Activated B cell treated with CpG ODN at 0.5 μM for 24 hours (primary cell): ENCODE data around the gene RAD51B. TPM values are rescaled to one million over a fixed set of nuclear protein-coding genes. Genes with fewer than 3 reads are reported as not detected.
"Not testable (repeated sequence)": the region's sequence is repeated elsewhere in the genome, so short reads cannot be mapped to it uniquely, and the experiment has no call there.

Source experiments
- ATAC-seq: fragments of 200-7000 bp; cut with Tn5 transposase; one replicate; pipeline ENCODE4 v1.10.0; 2021; ENCODE audit warnings: low read depth, mild to moderate bottlenecking, moderate library complexity
- CTCF ChIA-PET: fragments of 350-600 bp; sonication (Branson Sonifier 250); formaldehyde crosslinking; loops from one replicate; lab custom pipeline; 2021; ENCODE audit warnings: antibody characterized with exemption; lab: Charles Lee
- POLR2A ChIA-PET: fragments of 350-600 bp; sonication (Branson Sonifier 250); formaldehyde crosslinking; loops from one replicate; lab custom pipeline; 2021; ENCODE audit warnings: antibody characterized with exemption; lab: Charles Lee
- DNase-seq: peaks from one replicate; pipeline ENCODE4 v3.0.0; 2022
- H3K27ac Mint-ChIP-seq: one replicate; pipeline ENCODE4 v1.8.0; 2020; ENCODE audit warnings: mixed read lengths
- H3K27me3 Mint-ChIP-seq: one replicate; pipeline ENCODE4 v1.8.0; 2021; ENCODE audit warnings: mixed read lengths
- H3K36me3 Mint-ChIP-seq: one replicate; pipeline ENCODE4 v1.8.0; 2021; ENCODE audit warnings: low read depth, mixed read lengths
- H3K4me1 Mint-ChIP-seq: one replicate; pipeline ENCODE4 v1.8.0; 2021; ENCODE audit warnings: mixed read lengths
- H3K4me3 Mint-ChIP-seq: one replicate; pipeline ENCODE4 v1.8.0; 2020; ENCODE audit warnings: mild to moderate bottlenecking, mixed read lengths
- H3K9me3 Mint-ChIP-seq: one replicate; pipeline ENCODE4 v1.8.0; 2020; ENCODE audit warnings: mixed read lengths
- CTCF ChIP-seq: fragments of 200-600 bp; IDR thresholded peaks from one replicate; pipeline ENCODE4 v1.8.0; 2022; ENCODE audit warnings: antibody characterized with exemption, mild to moderate bottlenecking
- intact Hi-C: fragments of 100-400 bp; cut with micrococcal nuclease; formaldehyde crosslinking; loops from one replicate; pipeline ENCODE4 v1.15.1; 2024
- total RNA-seq: library from RNA; stranded (reverse); gene quantifications from 2 replicates; pipeline ENCODE4 v1.2.3, GENCODE V29; 2022

The RAD51B gene
- total RNA-seq, 1 donor from 2014 or later = 53.9 TPM

GRCh38 chr14:68284834-68285233, 465.3 kb downstream of the RAD51B start:
- TF ChIP-seq CTCF = no peak
- Mint-ChIP-seq H3K9me3 (no peaks in the 10 kb centered on the region), H3K36me3 (peaks cover 1% of the 10 kb centered on the region), H3K27ac (peak overlapping the region; percentile 99), H3K4me3 (peak overlapping the region; percentile 29), H3K27me3 (no peaks in the 10 kb centered on the region), H3K4me1 (peaks cover 93% of the 10 kb centered on the region)
- POLR2A ChIA-PET = interaction anchor here (0.5 to 13.2 kb wide), 33 partner anchors 9 to 1143 kb away, joined by 3 to 375 read pairs (median 27); partner anchors contain the start of gene ZFP36L1
- CTCF ChIA-PET = interaction anchor here (1.1 to 4.6 kb wide), 7 partner anchors 9 to 504 kb away, joined by 3 to 54 read pairs (median 11); no protein-coding TSS in a partner anchor
- intact Hi-C loops = loop anchor here (1.0 to 5.0 kb wide), 4 partner anchors 8 to 192 kb away; no protein-coding TSS in a partner anchor
- ATAC-seq = no peak
- DNase-seq = no peak

DNA sequence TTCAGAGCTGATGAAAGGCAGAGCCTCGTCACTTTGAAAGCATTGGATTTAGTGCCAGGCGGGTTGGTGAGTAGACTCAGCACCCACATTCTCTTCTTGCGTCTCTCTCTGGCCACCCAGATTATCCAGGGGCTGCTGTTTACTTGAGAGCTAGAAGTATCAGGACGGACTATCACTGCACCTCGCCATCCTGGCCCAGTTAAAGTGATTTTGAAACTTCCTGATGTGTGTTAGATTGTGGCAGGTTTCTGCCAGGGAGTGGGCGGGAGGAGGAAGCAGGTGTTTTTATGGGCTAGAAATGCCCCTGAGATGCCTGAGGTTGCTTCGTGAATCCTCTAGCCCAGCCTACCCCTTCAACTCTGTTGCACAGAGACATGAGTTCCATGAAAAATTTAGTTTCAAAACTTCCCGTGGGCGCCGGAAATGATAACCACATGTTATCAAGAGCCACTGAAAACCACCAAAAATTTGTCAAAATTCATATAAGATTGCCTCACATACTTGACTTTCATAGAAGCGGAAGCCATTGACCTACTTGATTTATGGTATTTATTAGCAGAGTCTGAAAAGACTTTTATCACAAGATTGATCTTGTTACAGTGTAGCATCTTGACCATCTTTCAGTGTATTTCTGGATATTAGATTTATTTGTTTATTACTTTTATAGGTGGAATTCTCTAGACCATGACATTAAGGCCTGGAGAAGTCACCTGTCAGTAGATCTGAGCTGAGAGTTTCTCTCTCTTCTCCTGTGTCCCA, 466.0 kb downstream of the RAD51B start:
- TF ChIP-seq CTCF = no peak
- CTCF ChIA-PET = interaction anchor here (1.1 to 4.6 kb wide), 7 partner anchors 10 to 503 kb away, joined by 3 to 54 read pairs (median 11); no protein-coding TSS in a partner anchor
- POLR2A ChIA-PET = interaction anchor here (0.5 to 13.2 kb wide), 29 partner anchors 8 to 1142 kb away, joined by 3 to 375 read pairs (median 32); partner anchors contain the start of gene ZFP36L1

GRCh38 chr14:68286667-68287066, 467.1 kb downstream of the RAD51B start:
- ChIA-PET CTCF (interaction anchor here (1.4 to 2.2 kb wide), 4 partner anchors 11 to 87 kb away, joined by 3 to 11 read pairs (median 4); no protein-coding TSS in a partner anchor), POLR2A (interaction anchor here (0.8 to 13.2 kb wide), 11 partner anchors 11 to 531 kb away, joined by 3 to 375 read pairs (median 82); partner anchors contain the start of gene ZFP36L1)
- Mint-ChIP-seq H3K27me3 (no peaks in the 10 kb centered on the region), H3K27ac (peak overlapping the region; percentile 99), H3K9me3 (no peaks in the 10 kb centered on the region), H3K4me3 (no peak overlapping the region), H3K4me1 (peaks cover 84% of the 10 kb centered on the region), H3K36me3 (no peaks in the 10 kb centered on the region)
- TF ChIP-seq CTCF = no peak
- ATAC-seq = no peak
- intact Hi-C loops = no loop called here
- no peak for DNase-seq

More for the DNA sequence above, 466.0 kb downstream of the RAD51B start:
- intact Hi-C loops = loop anchor here (1.0 kb wide), 2 partner anchors 8 to 24 kb away; no protein-coding TSS in a partner anchor
- Mint-ChIP-seq H3K9me3 (no peaks in the 10 kb centered on the region), H3K36me3 (no peaks in the 10 kb centered on the region), H3K27me3 (no peaks in the 10 kb centered on the region), H3K4me1 (peaks cover 90% of the 10 kb centered on the region), H3K27ac (peak overlapping the region; percentile 99), H3K4me3 (peak overlapping the region; percentile 29)
- ATAC-seq = peak; percentile 32
- peak; percentile 48 for DNase-seq

- DNase-seq, H3K9me3 Mint-ChIP-seq, intact Hi-C loops, ATAC-seq, H3K36me3 Mint-ChIP-seq, H3K27ac Mint-ChIP-seq, H3K4me3 Mint-ChIP-seq, H3K27me3 Mint-ChIP-seq: not testable (repeated sequence)
- ChIA-PET CTCF (interaction anchor here (0.8 kb wide), 1 partner anchor 9 kb away, joined by 3 read pairs; no protein-coding TSS in a partner anchor), POLR2A (interaction anchor here (0.5 to 12.2 kb wide), 7 partner anchors 13 to 506 kb away, joined by 3 to 375 read pairs (median 5); partner anchors contain the start of gene ZFP36L1)
- peaks cover 84% of the 10 kb centered on the region for H3K4me1 Mint-ChIP-seq
These were observed 469.9 kb downstream of the RAD51B start for GRCh38 chr14:68289452-68289851.

DNA sequence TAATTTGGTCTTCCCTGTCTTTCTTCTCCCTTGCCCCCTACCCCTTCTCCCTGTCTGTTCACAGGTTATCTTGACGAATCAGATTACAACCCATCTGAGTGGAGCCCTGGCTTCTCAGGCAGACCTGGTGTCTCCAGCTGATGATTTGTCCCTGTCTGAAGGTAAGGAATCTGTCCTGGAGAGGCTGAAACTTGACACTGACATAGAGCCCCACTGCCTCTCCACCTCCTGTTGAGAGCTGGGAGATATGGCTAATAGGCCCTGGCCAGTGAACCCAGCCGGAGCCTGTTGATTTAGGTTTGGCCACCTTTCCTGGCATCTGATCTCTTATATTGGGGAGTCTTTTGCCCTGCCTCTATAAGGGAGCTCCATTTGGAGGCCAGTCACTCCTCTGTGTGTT, 472.2 kb downstream of the RAD51B start:
- CTCF ChIA-PET = interaction anchor here (0.8 to 1.9 kb wide), 9 partner anchors 9 to 117 kb away, joined by 3 to 8 read pairs (median 4); no protein-coding TSS in a partner anchor
- intact Hi-C loops = no loop called here
- Mint-ChIP-seq H3K4me3 (no peak overlapping the region), H3K27me3 (no peaks in the 10 kb centered on the region), H3K36me3 (no peaks in the 10 kb centered on the region), H3K9me3 (no peaks in the 10 kb centered on the region), H3K4me1 (peaks cover 79% of the 10 kb centered on the region), H3K27ac (peak overlapping the region; percentile 96)
- ATAC-seq (no peak), DNase-seq (no peak)
- POLR2A ChIA-PET = interaction anchor here (1.0 to 5.9 kb wide), 14 partner anchors 8 to 501 kb away, joined by 4 to 55 read pairs (median 10); partner anchors contain the start of gene ZFP36L1
- no peak for TF ChIP-seq CTCF
